GM21786 (cell line): Measurements from ENCODE around the gene FBXL16.

Source experiments
- ATAC-seq: cut with Tn5 transposase; IDR thresholded peaks from one replicate; pipeline ENCODE4 v1.9.1; 2021; ENCODE audit not compliant: unreplicated experiment

FBXL16 gene

GRCh38 chr16:711548-712320 is 6.1 kb upstream of the FBXL16 start:
- no peak for ATAC-seq

GRCh38 chr16:711084-711483 is 5.5 kb upstream of the FBXL16 start:
- no peak for ATAC-seq

- no peak for ATAC-seq
Observed at GRCh38 chr16:710500-711075, 5.0 kb upstream of the FBXL16 start.

GRCh38 chr16:709566-710499 is 4.2 kb upstream of the FBXL16 start:
- ATAC-seq: no peak

- no peak for ATAC-seq
Observed at GRCh38 chr16:708959-709358, 3.4 kb upstream of the FBXL16 start.

GRCh38 chr16:708019-708418 is 2.4 kb upstream of the FBXL16 start:
- no peak for ATAC-seq

GRCh38 chr16:707062-707538 is 1.5 kb upstream of the FBXL16 start:
- no peak for ATAC-seq

GRCh38 chr16:706189-707061 is 824 bp upstream of the FBXL16 start:
- ATAC-seq: no peak

- no peak for ATAC-seq
Observed at GRCh38 chr16:704552-705380, 835 bp downstream of the FBXL16 start.

GRCh38 chr16:704047-704446 is 1.6 kb downstream of the FBXL16 start:
- no peak for ATAC-seq

GRCh38 chr16:703406-703805 is 2.2 kb downstream of the FBXL16 start:
- no peak for ATAC-seq

- no peak for ATAC-seq
Observed at GRCh38 chr16:702341-702740, 3.3 kb downstream of the FBXL16 start.

- no peak for ATAC-seq
Observed at GRCh38 chr16:700684-701584, 4.7 kb downstream of the FBXL16 start.

GRCh38 chr16:698911-699671 is 6.5 kb downstream of the FBXL16 start:
- no peak for ATAC-seq

- ATAC-seq: no peak
Observed at GRCh38 chr16:695355-696089, 10.1 kb downstream of the FBXL16 start.

GRCh38 chr16:694863-695354 is 10.7 kb downstream of the FBXL16 start:
- no peak for ATAC-seq

- ATAC-seq: no peak
Observed at GRCh38 chr16:694187-694862, 11.3 kb downstream of the FBXL16 start.
